ENCODE measurements around the gene KNCN. TPM values are rescaled to one million over a fixed set of nuclear protein-coding genes. Genes with fewer than 3 reads are reported as not detected.
A peak's percentile ranks its signal among the peaks of the same experiment; 100 is the strongest.

Gene KNCN
- total RNA-seq, 2 experiments from 2014 or later: not detected

DNA sequence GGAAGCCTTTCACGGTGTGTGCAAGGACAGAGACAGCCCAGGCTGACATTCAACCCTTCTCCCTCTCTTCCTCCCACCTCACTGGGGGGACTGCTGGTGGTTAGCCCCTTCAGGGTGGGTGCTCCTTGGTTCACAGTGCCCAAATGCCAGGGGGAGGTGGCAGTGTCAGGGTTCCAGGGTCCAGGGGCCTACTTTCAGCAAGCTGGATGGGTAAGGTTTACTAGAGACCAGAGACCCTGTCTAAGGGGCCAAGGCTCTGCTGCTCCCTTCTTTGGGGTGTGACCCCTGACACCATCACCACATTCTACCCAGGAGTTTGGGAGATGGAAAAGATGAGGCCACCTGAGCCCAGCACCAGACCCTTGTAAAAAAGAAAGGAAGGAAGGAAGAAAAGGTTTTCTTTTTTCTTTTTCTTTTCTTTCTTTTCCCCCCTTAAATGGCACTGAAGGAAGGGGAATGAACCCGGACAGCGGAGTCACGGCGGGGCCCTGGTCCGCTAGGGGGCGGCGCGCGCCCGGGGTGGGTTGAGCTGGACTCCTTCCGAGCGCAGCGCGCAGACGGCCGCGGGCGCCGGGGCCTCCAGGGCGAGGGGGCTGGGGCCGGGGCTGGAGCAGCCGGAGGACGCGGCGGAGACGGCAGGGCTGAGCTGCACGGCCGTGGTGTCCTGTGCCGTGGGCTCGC lies 18.8 kb downstream of the KNCN start:
- peaks cover 42% of the 10 kb centered on the region for H3K27me3 Mint-ChIP-seq
- no peaks in the 10 kb centered on the region for H3K36me3 Mint-ChIP-seq (ENCODE audit: low read depth)
- no peaks in the 10 kb centered on the region for H3K9me3 Mint-ChIP-seq
- H3K4me3 Mint-ChIP-seq: peak overlapping the region; percentile 33
- peaks cover 18% of the 10 kb centered on the region for H3K4me1 Mint-ChIP-seq
- no peak overlapping the region for H3K27ac Mint-ChIP-seq
- ChIA-PET POLR2A (no interaction called here), CTCF (interaction anchor here (0.8 to 3.5 kb wide), 18 partner anchors 10 to 185 kb away, joined by 3 to 22 read pairs (median 4); partner anchors contain the start of genes DMBX1 and MKNK1)
- DNase-seq: peak; percentile 67

GRCh38 chr1:46532095-46532494 lies 19.4 kb downstream of the KNCN start:
- H3K9me3 Mint-ChIP-seq: no peaks in the 10 kb centered on the region
- no peak overlapping the region for H3K27ac Mint-ChIP-seq
- peaks cover 18% of the 10 kb centered on the region for H3K4me1 Mint-ChIP-seq
- ChIA-PET POLR2A (no interaction called here), CTCF (interaction anchor here (0.6 to 2.7 kb wide), 7 partner anchors 13 to 85 kb away, joined by 3 to 12 read pairs (median 3); no protein-coding TSS in a partner anchor)
- H3K27me3 Mint-ChIP-seq: peaks cover 42% of the 10 kb centered on the region
- DNase-seq: no peak
- H3K36me3 Mint-ChIP-seq (ENCODE audit: low read depth): no peaks in the 10 kb centered on the region
- H3K4me3 Mint-ChIP-seq: no peak overlapping the region

DNA sequence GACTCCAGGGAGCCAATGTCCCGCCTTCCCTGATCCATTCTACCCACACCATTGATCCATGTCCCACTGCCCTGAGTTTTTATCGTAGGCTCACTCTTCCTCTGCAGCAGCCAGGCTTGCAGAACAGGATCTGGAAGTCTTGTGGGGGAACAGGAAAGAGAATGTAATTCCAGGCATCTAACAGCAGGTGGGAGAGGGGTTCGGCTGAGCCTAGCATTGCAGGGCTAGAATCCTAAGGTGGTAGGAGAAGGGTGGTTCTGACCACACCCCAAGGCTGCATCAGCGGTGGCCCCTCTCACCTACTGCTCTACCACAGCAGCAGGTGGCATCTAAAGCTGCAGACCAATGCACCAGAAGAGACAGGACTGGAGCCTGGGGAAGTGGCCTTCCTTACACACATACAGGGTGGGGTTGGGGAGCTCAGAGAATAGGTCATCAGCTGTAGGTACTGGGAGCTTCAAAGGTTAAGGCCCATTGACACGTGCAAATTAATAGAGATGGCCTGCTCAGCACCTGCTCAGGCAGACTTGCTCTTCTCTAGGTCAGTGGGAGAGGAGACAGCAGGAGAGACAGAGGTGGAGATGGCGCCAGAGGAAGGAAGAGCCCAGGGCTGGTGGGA lies 20.5 kb downstream of the KNCN start:
- CTCF ChIA-PET: interaction anchor here (0.6 to 0.9 kb wide), 2 partner anchors 84 to 155 kb away, joined by 4 read pairs; no protein-coding TSS in a partner anchor
- Mint-ChIP-seq H3K36me3 (ENCODE audit: low read depth) (no peaks in the 10 kb centered on the region), H3K27me3 (peaks cover 36% of the 10 kb centered on the region), H3K27ac (no peak overlapping the region), H3K9me3 (no peaks in the 10 kb centered on the region), H3K4me3 (no peak overlapping the region), H3K4me1 (peaks cover 18% of the 10 kb centered on the region)
- POLR2A ChIA-PET: no interaction called here
- DNase-seq: no peak

- Mint-ChIP-seq H3K4me1 (peaks cover 18% of the 10 kb centered on the region), H3K36me3 (ENCODE audit: low read depth) (no peaks in the 10 kb centered on the region), H3K4me3 (no peak overlapping the region), H3K27ac (no peak overlapping the region), H3K9me3 (no peaks in the 10 kb centered on the region), H3K27me3 (peaks cover 38% of the 10 kb centered on the region)
- CTCF ChIA-PET: interaction anchor here (0.9 to 1.7 kb wide), 4 partner anchors 60 to 112 kb away, joined by 3 to 6 read pairs (median 4); no protein-coding TSS in a partner anchor
- POLR2A ChIA-PET: no interaction called here
- no peak for DNase-seq
These were observed 21.1 kb downstream of the KNCN start for GRCh38 chr1:46530311-46530710.

DNA sequence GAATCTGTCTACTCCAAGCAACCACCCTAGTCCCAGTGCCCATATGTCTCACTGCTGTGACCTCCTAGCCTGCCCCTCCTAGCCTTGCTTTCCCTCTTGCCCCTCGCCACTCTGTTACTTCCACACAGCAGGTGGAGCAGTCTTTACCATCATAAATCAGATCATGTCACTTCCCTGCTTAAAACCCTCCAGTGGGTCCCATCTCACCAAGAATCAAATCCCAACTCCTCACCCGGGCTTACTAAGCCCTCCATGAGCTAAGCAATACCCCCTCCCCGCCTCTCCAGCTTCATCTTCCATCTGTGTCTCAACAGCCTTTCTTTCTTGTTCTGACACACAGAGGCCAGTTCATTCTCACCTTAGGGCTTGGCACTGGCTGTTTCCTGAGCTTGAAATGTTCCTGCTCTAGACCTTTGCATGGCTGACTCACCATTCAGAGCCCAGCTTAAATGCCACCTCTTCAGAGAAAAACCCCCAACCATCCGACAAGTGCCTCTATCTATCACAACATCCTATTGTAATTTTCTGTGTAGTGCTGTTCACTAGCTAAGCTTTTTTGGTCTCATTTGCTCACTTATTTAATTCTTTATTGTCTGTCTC lies 22.3 kb downstream of the KNCN start:
- Mint-ChIP-seq H3K36me3 (ENCODE audit: low read depth) (no peaks in the 10 kb centered on the region), H3K9me3 (no peaks in the 10 kb centered on the region), H3K27me3 (peaks cover 31% of the 10 kb centered on the region), H3K4me1 (peaks cover 20% of the 10 kb centered on the region), H3K27ac (no peak overlapping the region), H3K4me3 (no peak overlapping the region)
- ChIA-PET CTCF (interaction anchor here (0.8 to 4.8 kb wide), 14 partner anchors 30 to 196 kb away, joined by 3 to 18 read pairs (median 4); no protein-coding TSS in a partner anchor), POLR2A (no interaction called here)
- no peak for DNase-seq

- peaks cover 18% of the 10 kb centered on the region for H3K4me1 Mint-ChIP-seq
- peaks cover 26% of the 10 kb centered on the region for H3K27me3 Mint-ChIP-seq
- H3K27ac Mint-ChIP-seq: peak overlapping the region; percentile 4
- no peaks in the 10 kb centered on the region for H3K36me3 Mint-ChIP-seq (ENCODE audit: low read depth)
- ChIA-PET CTCF (interaction anchor here (1.0 to 4.8 kb wide), 12 partner anchors 27 to 197 kb away, joined by 3 to 18 read pairs (median 6); no protein-coding TSS in a partner anchor), POLR2A (no interaction called here)
- no peak overlapping the region for H3K4me3 Mint-ChIP-seq
- H3K9me3 Mint-ChIP-seq: no peaks in the 10 kb centered on the region
- DNase-seq: no peak
These were observed 23.0 kb downstream of the KNCN start for GRCh38 chr1:46528297-46528955.

DNA sequence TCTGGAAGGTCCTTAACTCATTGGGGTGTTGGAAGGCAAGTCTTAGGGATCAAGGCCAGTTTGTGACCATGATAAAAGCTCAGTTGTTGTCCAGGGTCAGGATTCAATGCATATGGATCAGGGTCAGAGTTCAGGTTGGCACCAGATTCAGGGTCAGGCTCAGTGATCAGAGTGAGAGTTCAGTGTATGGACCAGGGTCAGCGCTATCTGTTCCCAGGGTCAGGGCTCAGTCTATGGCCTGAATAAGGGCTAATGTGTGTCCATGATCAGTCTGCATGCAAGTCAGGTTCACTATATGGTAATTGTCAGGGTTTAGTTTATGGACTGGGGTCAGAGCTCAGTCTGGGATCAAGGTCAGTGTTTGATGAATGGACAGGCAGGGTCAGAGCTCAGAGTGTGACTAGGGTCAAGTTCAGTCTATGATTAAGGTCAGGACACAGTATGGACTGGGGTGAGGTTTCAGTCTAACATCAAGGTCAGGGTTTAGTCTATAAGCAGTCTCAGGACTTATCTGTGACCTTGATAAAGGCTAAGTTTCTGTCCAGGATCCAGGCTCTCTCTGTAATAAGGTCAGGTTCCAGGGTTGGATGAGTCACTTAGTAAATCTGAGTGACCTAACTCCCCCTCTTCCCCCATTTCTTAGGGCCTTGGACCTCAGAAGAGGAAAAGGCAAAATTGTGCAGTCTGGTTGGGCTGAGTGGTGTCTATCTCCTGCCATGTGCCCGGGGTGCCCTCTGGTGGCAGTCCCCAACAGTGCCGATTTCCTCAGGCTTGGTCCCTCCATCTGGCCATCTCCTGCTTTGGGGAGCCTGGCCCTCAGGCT lies 23.8 kb downstream of the KNCN start:
- POLR2A ChIA-PET: no interaction called here
- H3K4me3 Mint-ChIP-seq: no peak overlapping the region
- CTCF ChIA-PET: interaction anchor here (0.7 to 4.8 kb wide), 10 partner anchors 24 to 131 kb away, joined by 3 to 18 read pairs (median 4); partner anchors contain the start of gene KNCN
- H3K36me3 Mint-ChIP-seq (ENCODE audit: low read depth): no peaks in the 10 kb centered on the region
- peaks cover 19% of the 10 kb centered on the region for H3K4me1 Mint-ChIP-seq
- no peak overlapping the region for H3K27ac Mint-ChIP-seq
- H3K9me3 Mint-ChIP-seq: no peaks in the 10 kb centered on the region
- peaks cover 26% of the 10 kb centered on the region for H3K27me3 Mint-ChIP-seq
- DNase-seq: peak; percentile 79

- Mint-ChIP-seq H3K27me3 (peaks cover 26% of the 10 kb centered on the region), H3K9me3 (no peaks in the 10 kb centered on the region), H3K27ac (no peak overlapping the region), H3K36me3 (ENCODE audit: low read depth) (no peaks in the 10 kb centered on the region), H3K4me1 (peaks cover 27% of the 10 kb centered on the region), H3K4me3 (no peak overlapping the region)
- POLR2A ChIA-PET: no interaction called here
- CTCF ChIA-PET: interaction anchor here (0.9 to 4.8 kb wide), 8 partner anchors 8 to 85 kb away, joined by 3 to 18 read pairs (median 4); partner anchors contain the start of genes DMBX1 and KNCN
- no peak for DNase-seq
These were observed 24.7 kb downstream of the KNCN start for GRCh38 chr1:46526691-46527291.

GRCh38 chr1:46526013-46526690 lies 25.3 kb downstream of the KNCN start:
- no peak for DNase-seq
- Mint-ChIP-seq H3K9me3 (no peaks in the 10 kb centered on the region), H3K4me3 (no peak overlapping the region), H3K27me3 (peaks cover 26% of the 10 kb centered on the region), H3K4me1 (peaks cover 31% of the 10 kb centered on the region), H3K36me3 (ENCODE audit: low read depth) (no peaks in the 10 kb centered on the region), H3K27ac (no peak overlapping the region)
- POLR2A ChIA-PET: no interaction called here
- CTCF ChIA-PET: interaction anchor here (0.9 to 4.8 kb wide), 5 partner anchors 9 to 79 kb away, joined by 3 to 18 read pairs (median 5); partner anchors contain the start of gene DMBX1

- CTCF ChIA-PET: interaction anchor here (1.6 to 4.8 kb wide), 3 partner anchors 10 to 78 kb away, joined by 5 to 18 read pairs (median 14); a partner anchor contains a TSS
- no peak overlapping the region for H3K27ac Mint-ChIP-seq
- H3K36me3 Mint-ChIP-seq (ENCODE audit: low read depth): no peaks in the 10 kb centered on the region
- DNase-seq: no peak
- no peak overlapping the region for H3K4me3 Mint-ChIP-seq
- no peaks in the 10 kb centered on the region for H3K9me3 Mint-ChIP-seq
- peaks cover 31% of the 10 kb centered on the region for H3K4me1 Mint-ChIP-seq
- POLR2A ChIA-PET: no interaction called here
- peaks cover 26% of the 10 kb centered on the region for H3K27me3 Mint-ChIP-seq
These were observed 26.0 kb downstream of the KNCN start for GRCh38 chr1:46525253-46525983.

GRCh38 chr1:46524843-46525242 lies 26.6 kb downstream of the KNCN start:
- Mint-ChIP-seq H3K36me3 (ENCODE audit: low read depth) (no peaks in the 10 kb centered on the region), H3K4me1 (peaks cover 31% of the 10 kb centered on the region), H3K27ac (no peak overlapping the region), H3K4me3 (no peak overlapping the region), H3K9me3 (no peaks in the 10 kb centered on the region), H3K27me3 (peaks cover 26% of the 10 kb centered on the region)
- POLR2A ChIA-PET: no interaction called here
- CTCF ChIA-PET: interaction anchor here (1.1 kb wide), 1 partner anchor 78 kb away, joined by 4 read pairs; no protein-coding TSS in a partner anchor
- no peak for DNase-seq

All from activated CD4-positive, alpha-beta T cell treated with anti-CD3 and anti-CD28 coated beads, Interleukin-2, amount 10 ng/mL, durations not matched to agents 7 days and 5 days (primary cell).